GM21825 (cell line): ENCODE results near the gene SCN8A.

ENCODE experiments used
- ATAC-seq: cut with Tn5 transposase; IDR thresholded peaks from one replicate; pipeline ENCODE4 v1.9.1; 2021; ENCODE audit warnings: mild to moderate bottlenecking, moderate library complexity; ENCODE audit not compliant: unreplicated experiment

SCN8A gene

DNA sequence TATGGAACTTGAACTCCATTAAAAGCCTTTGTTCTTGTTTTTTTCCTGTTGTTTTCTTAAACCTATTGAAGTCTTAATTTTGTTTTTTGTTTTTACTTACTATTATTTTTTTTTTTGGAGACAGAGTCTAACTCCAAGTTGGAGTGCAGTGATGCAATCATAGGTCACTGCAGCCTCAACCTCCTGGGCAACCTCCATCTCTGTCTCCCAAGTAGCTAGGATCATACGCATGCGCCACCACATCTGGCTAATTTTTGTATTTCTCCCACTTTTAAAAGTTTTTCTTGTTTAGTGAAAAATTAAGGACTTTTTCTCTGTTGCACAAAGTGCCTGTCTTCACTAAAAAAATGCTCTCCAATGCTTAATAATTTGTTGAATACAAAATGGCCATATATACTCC is 76.2 kb downstream of the SCN8A start:
- no peak for ATAC-seq

DNA sequence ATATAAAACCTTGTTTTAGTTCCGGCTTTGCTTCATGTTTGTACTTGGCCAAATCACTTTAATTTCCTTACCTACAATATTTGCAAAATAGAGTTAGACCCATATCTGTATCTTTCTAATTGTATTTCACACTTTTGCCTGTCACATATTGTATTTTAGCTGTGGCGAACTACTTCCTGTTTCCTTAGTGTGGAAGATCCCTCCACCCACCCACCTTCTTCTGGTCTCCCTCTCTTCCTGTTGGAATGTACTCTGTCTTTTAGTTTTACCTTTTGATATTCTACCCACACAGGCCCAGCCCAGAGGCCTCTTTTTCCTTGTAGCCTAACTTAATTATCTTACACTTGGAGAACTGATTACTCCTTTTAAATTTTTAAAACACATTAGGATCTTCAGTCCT is 78.2 kb downstream of the SCN8A start:
- no peak for ATAC-seq

DNA sequence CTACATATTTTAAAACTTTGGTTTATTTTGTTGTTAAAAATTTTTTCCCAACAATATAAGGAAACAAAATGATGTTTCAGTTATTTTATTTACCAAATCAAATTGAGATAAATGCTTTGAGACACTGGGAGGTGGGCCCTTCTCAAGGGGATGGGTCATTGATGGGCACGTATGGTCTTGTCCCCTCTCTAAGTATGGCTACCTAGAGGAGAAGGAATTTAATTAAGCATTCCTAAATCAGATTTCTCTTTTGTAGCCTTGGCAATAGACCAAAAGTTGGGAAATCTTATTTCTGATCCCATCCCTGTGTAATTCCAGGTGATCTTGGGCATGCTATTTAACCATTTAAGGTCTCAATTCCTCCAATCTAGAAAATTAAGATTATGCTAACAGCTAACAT is 79.0 kb downstream of the SCN8A start:
- no peak for ATAC-seq

DNA sequence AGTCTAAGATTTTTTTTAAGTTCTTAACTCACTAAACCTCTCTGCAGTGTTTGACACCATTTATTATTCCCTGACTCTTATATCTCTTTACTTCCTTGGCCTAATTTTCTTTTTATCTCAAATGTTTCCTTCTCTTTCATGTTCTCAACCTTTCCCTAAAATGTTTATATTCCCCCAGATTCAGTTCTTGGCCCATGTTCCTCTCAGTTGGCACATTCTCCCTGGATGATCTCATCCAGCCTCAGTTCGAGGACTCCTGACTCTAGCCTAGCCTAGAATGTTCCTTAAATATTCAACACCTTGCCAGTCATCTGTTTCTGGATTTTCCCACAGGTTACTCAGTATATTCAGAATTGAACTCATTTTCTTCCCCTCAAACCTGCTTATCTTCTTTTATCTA is 81.3 kb downstream of the SCN8A start:
- ATAC-seq = no peak

DNA sequence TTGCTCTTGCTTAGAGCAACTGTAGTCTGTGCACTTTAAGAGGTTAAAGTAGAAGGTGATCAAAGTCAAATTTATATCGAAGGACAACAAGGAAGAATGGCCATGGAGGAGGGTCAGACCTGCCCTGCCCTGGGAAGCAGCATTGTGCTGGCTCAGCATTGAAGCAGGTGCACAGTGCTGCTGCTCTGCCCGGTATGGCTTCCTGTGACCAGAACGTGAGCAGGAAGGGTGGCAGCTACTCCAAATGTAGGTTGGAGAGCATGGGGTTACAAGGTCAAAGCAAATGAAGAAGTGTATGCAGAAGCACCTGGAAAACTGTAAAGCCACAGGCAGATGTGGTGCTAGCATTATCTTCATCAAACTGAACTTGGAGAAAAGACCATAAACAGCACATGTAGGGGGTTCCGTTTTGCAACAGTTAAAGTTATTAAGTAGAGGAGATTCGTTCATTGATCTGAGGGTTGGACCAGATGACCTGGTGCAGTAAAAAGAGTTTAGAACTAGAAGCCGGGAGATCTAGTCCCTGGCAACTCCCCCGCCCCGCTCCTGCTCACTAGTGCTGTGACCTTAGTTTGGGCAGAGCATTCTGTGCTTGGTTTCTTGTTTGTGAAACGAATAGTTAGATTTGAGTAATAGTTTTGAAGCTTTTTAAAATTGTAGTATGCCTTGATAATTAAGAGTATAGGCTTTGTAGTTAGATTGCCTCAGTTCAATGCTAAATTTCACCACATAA is 84.2 kb downstream of the SCN8A start:
- no peak for ATAC-seq

DNA sequence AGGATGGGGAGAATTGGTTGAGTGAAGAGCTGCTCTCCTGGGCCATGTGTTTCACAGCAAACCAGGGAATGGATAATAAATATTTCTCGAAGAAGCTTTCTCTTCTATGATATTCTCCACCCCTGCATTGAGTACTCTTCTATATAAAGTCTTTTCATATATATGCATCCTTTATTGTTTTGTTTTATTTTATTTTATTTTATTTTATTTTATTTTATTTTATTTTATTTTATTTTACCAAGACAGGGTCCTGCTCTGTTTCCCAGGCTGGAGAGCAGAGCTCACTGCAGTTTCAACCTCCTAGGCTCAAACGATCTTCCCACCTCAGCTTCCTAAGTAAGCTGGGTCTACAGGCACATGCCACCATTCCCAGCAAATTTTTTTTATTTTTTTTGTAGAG is 85.8 kb downstream of the SCN8A start:
- ATAC-seq = no peak

DNA sequence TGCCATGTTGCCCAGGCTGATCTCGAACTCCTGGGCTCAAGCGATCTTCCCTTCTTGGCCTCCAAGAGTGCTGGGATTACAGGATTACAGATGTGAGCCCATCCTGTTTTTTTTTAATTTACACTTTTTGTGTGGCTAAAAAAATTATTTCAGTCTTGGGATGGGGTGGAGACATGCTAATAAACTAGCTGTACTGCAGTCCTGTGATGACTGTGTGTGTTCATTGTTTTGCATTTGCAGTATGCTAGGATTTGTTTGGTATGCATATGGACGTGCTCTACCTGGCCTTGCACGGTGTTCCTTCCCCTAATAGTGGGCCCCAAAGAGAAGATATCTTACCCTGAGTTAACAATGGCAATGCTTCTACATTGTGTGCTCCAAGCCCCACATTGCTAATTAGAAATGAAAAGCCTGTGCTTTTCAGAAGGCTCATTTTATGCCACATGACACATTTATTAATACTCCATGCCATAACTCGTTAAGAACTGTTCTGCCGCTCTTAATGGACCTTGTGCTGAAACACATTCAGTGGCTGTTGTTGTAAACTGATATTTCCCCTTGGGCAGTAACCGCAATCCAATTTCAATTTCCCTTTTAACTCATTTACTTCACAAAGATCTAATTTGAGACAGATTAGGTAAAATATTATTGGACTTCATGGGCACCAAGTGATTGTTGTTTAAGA is 86.4 kb downstream of the SCN8A start:
- no peak for ATAC-seq

DNA sequence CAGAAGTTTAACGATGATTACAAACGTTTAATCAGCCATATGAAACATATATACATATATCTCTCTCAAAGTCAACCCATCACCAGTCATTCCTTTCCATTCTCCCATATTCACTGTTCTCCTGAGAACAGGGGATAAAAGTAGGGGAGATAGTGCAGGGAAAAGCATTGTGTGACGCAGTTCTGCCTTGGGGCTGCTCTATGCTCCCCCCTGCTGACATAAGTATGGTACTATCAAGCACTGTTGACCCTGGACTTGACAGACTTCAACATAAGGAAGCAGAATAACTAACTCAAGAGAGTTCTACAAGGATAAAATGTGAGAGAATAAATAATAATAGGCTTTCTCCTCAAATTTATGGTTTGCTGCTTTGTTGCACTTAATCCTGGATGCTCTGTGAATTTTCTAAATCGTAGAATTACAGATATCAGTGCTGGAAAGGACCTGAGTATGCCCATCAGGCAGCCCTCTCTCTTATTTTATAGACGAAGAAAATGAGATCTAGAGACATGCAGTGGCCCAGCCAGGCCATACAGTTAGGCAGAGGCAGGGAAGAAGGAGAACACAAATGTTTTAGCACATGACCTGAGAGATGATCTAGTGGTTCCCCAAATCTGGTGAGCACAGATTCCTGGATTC is 87.2 kb downstream of the SCN8A start:
- ATAC-seq = no peak

DNA sequence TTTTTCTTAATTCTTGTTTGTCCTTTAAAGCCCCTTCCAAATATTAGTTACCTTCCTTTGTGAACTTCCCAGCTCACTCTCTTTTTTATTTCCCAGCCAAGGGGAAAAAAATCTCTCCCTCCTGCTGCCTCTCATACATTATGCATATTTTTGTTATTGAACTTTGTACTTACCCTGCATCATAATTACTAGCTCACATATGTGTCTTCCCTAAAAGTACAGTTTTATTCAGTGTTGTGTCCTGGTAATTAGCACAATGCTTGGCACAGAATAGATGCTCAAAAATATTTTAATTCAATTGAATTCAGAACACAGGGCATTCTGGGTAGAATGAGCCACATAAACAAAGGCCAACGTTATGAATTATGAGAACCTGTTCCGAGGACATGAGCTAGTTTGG is 91.9 kb downstream of the SCN8A start:
- no peak for ATAC-seq

DNA sequence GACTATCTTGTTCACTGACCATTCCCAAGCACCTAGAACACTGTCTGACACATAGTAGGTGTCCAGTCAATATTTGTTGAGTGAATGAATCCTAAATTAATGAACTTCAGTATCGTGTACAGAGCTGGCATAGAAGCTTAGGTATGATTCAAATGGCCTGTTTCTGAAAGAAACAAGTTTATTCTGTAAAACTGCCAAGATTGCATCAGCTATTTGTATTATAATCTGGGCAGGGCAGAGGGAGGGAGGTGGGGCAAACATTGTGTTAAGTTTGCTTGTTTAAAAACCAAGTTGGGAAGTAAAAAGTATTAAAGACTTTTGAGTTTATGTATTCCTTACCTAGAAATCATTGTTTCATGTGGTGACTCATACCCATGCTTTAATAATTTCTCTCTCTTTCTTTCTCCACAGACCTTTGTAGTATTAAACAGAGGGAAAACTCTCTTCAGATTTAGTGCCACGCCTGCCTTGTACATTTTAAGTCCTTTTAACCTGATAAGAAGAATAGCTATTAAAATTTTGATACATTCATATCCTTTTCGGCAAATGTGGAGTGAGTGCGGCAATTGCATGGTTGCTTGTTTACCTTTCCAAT is 92.8 kb downstream of the SCN8A start:
- ATAC-seq = no peak

DNA sequence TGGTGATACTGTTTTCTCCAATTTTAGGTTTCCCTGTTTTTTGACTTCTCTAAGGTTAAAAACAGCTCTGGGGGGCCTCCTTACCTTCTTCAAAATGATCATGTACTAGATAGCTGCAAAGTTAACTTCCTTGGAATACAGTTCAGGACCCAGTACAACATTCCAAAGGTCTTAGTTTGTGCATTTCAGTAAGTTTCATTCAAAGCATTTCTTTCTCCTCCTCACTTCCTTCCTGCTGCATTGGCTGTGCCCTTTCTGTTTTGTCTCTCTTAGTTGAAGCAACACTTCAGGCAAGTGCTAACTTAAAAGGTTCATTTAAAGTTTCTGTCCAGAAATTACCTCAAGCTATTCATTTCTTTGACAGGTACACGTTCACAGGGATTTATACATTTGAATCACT is 95.7 kb downstream of the SCN8A start:
- no peak for ATAC-seq

DNA sequence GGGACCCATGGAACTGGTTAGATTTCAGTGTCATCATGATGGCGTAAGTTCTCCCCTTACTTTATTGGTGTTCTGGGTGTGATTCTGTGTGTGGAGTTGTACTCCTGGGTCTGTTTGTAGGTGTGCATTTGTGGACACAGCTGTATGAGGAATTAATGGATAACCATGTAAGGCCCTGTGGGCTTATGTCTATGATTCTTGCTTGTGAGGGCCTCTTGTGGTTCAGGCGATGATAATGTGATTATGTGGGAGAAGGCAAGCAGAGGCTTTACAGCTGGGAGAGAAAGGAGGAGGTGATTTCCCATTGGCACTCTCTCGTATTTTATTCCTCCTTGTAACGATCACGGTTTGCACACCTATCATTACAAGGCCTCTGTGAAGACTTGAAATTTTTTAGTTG is 96.1 kb downstream of the SCN8A start:
- ATAC-seq = no peak

DNA sequence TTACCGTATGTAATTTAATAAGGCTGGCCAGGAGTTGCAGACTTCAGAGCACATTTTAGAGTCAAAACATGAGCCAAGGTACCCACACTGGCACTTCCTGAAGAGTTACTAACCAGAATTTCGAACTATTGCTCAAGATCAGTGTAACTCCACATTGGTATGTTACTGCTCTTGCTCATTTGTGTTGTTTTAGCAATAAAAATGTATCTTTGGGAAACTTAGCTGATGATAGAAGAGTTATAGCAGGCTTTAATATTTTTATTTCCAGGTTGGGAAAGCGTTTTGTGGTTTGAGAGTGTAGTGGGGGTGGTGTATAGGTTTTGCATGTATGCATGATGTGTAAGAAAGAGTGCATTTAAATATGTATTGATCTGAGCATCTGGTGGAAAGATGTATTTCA is 96.6 kb downstream of the SCN8A start:
- ATAC-seq = no peak

DNA sequence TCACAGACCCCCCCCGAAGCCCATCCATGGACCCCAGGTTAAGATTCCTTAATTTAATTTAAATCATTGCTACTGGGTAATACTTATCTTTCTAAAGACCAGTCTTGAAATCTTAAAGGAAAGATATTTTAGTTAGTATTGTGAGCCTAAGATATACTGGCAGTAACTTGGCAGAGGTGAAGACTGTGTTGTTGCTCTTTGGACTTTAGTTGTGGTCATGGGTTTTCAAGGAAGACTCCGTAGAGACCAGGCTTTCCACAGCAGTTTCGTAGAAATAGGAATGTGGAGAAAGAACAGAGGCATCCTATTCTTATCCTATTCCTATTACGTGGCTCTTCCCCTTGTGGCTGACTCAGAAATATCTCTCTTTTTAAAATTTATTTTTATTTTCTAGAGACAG is 99.0 kb downstream of the SCN8A start:
- ATAC-seq = no peak

DNA sequence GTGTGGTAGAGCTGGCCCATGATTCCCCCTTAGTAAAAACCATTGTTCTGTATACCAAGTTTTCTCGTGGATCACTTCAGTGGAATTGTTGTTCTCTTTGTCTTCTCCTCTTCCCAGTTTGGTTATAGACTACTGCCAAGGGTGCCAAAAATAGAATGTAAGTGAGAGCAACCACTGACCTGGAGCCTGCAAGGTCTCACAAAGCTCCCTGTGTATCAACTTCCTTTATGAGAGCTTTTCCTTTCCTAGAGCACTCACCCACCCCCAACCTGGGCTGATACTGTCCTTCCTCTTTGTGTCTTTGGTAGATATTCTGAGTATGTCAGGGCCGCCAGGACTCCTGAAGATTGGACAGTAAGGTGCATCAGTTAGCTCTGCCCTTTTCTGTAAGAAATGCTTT is 101.0 kb downstream of the SCN8A start:
- no peak for ATAC-seq

DNA sequence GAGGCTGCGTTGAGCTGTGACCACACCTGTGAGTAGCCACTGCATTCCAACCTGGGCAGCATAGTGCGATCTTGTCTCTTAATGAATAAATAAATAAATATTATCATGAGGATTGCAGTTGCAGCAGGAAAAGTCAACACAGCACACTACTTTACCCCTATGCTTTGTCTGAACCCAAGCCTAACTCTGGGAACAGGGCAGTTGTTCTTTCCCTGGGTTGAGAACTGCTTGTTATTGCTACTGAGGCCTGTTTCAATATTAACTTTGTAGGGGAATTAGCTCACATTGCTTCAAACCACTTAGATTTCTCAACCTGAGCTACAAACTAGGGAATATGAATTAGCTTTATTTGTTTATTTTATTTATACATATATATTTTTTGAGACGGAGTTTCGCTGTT is 102.5 kb downstream of the SCN8A start:
- ATAC-seq = no peak

DNA sequence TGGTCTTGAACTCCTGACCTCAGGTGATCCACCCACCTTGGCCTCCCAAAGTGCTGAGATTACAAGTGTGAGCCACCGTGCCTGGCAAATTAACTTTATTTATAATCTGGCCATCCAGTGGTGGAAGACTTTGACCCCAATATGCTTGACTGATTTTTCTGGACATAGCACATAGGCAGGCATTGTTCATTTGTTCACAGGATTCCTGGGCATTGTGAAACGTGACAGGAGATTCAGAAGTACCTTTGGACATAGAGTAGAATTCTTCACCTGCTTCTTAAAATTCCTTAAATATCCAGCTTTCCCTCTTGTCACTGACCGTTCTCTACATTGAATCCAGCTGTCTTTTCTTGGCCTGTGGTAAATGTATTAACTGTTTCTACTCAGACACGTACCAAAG is 103.1 kb downstream of the SCN8A start:
- ATAC-seq = no peak

DNA sequence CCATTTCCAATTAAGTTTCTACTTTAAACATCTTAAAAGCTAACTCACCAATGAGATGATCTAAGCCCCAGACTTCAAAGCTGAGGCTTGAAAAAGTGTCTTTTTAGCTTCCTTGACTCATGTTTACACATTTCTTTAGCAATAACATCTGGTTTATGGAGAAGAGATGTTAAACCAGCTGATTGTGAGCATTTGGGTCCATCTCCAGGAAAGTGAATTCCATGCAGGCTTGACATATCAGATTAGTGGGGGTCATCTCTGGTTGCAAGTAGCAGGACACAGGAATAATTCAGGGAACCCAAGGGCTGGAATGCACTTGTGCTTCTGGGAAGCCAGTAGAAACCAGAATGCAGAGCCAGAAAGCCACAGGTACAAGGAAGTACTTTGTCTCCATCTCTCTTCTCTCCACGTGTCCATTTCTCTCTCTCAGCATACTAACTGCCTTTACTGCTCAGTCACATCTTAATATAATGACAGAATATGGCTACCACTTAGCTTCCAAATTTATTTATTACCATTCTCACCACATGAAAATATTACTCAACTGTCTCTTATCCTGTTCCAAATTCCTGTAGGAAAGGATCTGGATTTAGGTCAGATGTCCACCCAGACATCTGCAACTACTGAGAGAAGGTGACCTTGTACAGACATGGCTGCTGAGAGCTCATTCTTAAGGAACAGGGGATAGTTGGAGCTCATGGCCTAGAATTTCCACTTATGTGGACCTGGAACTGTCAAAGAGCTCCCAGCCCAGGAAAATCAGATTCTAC is 104.4 kb downstream of the SCN8A start:
- no peak for ATAC-seq

DNA sequence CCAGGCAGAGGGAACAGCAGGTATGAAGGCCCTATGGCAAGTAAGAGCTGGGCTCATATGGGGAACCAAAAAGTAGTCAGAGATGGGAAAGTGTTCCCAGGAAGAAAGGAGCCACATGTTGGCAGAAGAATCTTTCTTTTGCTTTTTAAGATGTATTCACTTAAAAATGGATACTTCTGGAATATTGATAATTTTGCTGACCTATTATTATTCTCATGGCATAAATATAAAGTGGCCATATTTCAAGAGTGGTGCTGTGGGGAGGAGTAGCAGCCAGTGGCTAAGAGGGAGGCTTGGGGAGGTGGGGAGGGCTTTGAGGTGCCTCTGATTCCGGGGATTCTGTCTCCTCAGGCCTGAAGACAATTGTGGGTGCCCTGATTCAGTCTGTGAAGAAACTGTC is 108.2 kb downstream of the SCN8A start:
- ATAC-seq = no peak

DNA sequence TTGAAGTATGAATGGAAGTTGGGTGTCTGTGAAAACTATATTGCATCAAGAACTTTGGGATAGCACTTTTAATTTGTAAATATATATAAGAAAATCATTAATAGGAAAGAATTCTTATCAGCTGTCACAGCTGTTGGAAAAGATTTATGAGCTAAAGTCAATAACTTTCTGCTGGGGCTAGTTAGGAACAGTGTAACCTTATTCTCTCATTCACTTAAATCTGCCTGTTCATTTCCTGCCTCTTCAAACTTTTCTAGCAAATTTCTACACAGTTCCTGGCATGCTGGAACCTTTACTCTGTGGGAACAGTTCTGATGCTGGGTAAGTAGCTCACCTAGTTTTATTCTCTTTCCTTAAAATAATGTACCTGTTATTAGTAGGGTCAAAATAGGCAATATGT is 109.9 kb downstream of the SCN8A start:
- no peak for ATAC-seq

DNA sequence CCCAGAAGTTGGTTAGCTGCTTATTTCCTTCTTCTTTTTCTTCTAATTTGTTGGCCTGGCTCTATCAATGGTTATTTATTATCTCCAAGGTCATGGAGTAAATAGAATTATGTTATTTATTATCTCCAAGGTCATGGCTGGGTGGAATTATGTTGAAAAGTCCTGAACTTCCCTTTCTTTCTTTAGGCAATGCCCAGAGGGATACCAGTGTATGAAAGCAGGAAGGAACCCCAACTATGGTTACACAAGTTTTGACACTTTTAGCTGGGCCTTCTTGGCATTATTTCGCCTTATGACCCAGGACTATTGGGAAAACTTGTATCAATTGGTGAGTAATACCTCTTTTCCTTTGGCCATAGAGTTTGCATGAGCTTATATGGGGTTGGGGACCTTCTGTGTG is 111.6 kb downstream of the SCN8A start:
- ATAC-seq = no peak
